ENCODE results near the gene UBL4B.
"Not testable (repeated sequence)": the region's sequence is repeated elsewhere in the genome, so short reads cannot be mapped to it uniquely, and the experiment has no call there.

The UBL4B gene

GRCh38 chr1:110112143-110112542 lies at the start of gene UBL4B:
Gene UBL4B (plus strand): TSS chr1:110112443. CDS start chr1:110112535, 92 bp downstream.
- in situ Hi-C loops (cut with MboI; ENCODE audit: low sequenced_read_pairs), result no loop called here

GRCh38 chr1:110062612-110063011 lies 49.6 kb upstream of the UBL4B start:
- in situ Hi-C loops (cut with MboI; ENCODE audit: low sequenced_read_pairs), result no loop called here

- in situ Hi-C loops (cut with MboI; ENCODE audit: low sequenced_read_pairs), result no loop called here
These were observed 48.5 kb upstream of the UBL4B start for GRCh38 chr1:110063781-110064180.

- in situ Hi-C loops (cut with MboI; ENCODE audit: low sequenced_read_pairs), result no loop called here
These were observed 47.5 kb upstream of the UBL4B start for GRCh38 chr1:110064576-110065337.

GRCh38 chr1:110065841-110066240 lies 46.4 kb upstream of the UBL4B start:
- in situ Hi-C loops (cut with MboI; ENCODE audit: low sequenced_read_pairs), result no loop called here

DNA sequence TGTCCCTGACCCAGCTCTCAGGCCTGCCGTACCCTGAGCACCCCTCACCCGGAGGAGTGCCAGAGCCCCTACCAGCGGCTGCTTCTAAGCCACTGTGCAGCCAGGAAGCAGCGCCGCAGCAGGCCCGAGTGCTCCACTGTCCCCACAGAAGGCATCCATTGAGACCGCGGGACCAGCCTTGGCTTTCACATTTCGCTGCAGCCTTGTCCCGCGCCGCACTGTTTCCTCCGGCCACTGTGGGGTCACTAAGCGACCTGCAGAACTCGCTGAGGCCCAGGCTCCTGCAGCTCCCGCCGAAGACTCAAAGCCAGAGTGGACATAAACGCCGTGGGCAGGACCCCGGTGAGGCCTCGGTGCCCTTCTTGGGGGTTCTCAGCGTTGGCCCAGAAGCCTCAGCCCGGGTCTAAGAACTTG lies 44.8 kb upstream of the UBL4B start:
- in situ Hi-C loops (cut with MboI; ENCODE audit: low sequenced_read_pairs), result no loop called here

- in situ Hi-C loops (cut with MboI; ENCODE audit: low sequenced_read_pairs), result no loop called here
These were observed 44.2 kb upstream of the UBL4B start for GRCh38 chr1:110067893-110068645.

DNA sequence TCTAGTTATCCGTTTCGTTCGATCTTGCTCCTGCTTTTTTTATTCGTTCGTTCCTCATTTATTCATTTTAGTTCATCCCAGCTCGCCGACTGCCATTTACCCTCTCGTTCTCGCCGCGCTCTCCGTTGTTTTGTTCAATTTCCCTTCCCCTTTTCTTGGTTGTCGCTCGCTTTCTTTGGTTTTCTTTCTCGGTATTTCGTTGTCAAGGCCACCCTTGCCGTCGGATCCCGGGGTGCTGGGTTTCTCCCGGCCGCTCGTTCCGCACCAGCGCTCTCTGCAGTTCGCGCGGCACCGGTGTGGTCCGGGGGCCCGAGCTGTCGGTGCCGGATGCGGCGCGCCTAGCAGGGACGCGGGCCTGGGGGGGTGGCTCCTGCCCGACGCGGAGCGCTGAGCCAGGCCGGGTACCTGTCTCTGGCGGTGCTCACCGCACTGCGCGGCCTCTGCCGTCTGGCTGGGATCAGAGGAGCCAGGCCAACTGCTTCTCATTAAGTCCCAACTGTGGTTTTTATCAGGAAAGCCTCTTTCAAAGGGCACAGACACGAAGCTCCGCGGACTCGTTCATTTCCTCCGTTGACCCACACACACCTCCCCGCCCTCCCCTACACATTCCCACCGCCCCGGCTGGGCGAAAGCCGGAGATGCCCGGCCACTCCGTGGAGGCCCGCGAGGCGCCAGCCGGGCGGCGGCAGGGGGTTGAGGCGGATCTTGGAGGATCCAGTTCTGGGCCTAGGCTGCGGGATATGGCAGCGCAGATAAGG lies 43.4 kb upstream of the UBL4B start:
- in situ Hi-C loops (cut with MboI; ENCODE audit: low sequenced_read_pairs), result no loop called here

GRCh38 chr1:110069404-110070281 lies 42.6 kb upstream of the UBL4B start:
- in situ Hi-C loops (cut with MboI; ENCODE audit: low sequenced_read_pairs), result no loop called here

DNA sequence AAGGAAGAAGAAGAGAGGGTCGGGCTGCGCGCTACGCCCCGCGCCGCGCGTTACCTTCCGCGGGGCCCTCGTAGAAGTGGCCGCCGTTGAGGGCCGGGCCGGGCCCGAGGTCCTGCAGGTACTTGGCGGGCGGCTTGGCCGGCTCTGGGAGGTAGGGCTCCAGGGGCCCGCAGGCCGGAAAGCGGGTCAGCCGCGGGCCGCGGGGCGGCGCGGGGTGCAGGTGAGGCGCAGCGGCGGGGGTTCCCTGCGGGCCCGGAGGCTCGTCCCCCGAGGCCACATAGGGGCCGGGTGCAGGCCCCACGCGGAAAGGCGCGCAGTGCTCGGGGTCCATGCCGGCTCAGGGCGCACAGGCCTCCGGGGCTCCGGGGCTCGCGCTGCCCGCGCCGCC lies 42.0 kb upstream of the UBL4B start:
- in situ Hi-C loops (cut with MboI; ENCODE audit: low sequenced_read_pairs), result no loop called here

- in situ Hi-C loops (cut with MboI; ENCODE audit: low sequenced_read_pairs), result no loop called here
These were observed 41.5 kb upstream of the UBL4B start, which contains the start of gene ALX3 for GRCh38 chr1:110070671-110071242. Gene ALX3 (minus strand): TSS chr1:110070672. CDS start chr1:110070612, 60 bp downstream.

DNA sequence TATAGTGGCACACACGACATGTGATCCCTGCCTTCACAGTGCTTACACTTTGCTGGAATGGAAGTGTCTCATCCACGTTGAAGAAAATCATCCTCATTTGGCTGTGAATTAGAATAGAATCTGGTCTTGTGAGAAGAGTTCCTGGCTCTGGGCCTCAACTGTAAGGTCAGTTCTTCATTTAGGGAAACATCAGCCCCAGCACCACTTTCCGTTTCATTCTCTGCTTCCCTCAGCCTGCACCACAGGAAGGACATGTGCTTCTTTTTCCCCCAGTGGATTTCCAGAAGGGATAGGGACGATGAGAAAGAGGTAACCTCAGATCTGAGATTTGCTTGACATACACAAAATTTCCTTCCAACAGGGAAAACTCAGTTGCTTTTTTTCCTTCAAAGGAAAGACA lies 38.1 kb upstream of the UBL4B start:
- in situ Hi-C loops (cut with MboI; ENCODE audit: low sequenced_read_pairs), result no loop called here

DNA sequence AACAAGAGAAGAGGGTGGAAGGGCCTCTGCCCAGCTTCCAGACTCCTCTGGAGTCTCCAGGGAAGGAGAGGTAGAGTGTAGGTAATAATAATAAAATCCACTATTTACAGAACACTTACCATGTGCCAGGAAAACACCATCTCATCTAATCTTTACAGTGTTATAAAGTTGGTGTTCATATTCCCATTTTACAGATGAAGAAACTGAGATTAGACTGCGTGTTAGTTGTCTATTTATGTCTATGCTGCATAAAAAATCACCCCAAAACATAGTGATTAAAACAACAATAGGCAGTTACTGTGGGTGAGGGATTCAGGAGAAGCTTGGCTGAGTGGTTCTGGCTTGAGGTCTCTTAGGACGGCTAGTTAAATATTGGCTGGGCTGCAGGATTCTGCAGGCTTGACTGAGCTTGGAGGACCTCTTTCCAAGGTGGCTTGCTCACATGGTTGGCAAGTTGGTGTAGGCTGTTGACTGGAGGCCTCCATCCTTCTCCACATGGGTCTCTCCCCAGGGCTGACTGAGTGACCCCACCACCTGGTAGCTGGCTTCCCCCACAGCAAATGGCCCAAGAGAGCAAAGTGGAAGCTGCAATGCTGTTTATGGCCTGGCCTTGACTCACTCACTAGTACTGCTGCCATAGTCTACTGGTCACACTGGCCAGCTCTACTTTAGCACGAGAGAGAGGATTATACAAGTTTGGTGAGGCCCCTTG lies 35.3 kb upstream of the UBL4B start:
- in situ Hi-C loops (cut with MboI; ENCODE audit: low sequenced_read_pairs), result no loop called here

GRCh38 chr1:110079995-110080394 lies 32.2 kb upstream of the UBL4B start:
- in situ Hi-C loops (cut with MboI; ENCODE audit: low sequenced_read_pairs), result not testable (repeated sequence)

DNA sequence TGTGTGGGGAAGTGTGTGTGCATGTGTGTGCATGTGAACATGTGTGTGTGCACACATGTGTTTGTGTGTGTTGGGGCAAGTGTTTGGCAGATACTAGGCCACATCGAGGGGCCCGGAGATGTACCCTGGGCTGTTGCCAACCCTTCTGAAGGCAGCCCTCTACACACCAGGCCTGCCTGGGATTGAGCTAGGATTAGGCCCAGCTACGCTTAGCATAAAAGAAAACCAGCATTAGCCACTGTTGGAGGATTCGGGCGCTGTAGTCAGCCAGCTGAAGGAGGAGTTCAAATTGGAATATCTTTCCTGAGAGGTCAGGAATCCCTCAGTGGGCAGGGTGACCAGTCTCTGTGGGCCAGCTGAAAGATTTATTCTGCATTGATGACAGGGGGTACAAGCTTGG lies 31.2 kb upstream of the UBL4B start:
- in situ Hi-C loops (cut with MboI; ENCODE audit: low sequenced_read_pairs), result no loop called here

DNA sequence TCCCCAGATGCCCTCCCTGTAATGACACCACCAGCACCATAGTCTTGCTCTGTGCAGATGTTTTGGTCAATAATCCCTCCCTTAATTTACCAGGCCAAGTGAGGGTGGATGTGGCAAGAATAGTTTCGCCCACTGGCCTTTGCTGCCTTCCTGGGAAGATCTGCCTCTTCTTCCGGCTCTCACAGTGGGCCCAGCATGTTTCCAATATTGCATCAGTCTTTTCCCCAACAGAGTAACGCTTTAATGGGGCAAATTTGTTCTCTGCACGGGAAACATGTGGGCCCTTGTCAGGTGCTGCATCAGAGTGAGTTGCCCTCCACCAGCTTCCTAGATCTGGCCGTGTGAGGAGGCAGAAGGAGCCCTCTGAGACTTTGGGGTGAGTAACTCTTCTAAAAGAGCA lies 29.8 kb upstream of the UBL4B start:
- in situ Hi-C loops (cut with MboI; ENCODE audit: low sequenced_read_pairs), result no loop called here

- in situ Hi-C loops (cut with MboI; ENCODE audit: low sequenced_read_pairs), result no loop called here
These were observed 29.0 kb upstream of the UBL4B start for GRCh38 chr1:110083061-110083865.

- in situ Hi-C loops (cut with MboI; ENCODE audit: low sequenced_read_pairs), result no loop called here
These were observed 28.4 kb upstream of the UBL4B start for GRCh38 chr1:110083866-110084226.

All from HL-60/S4 treated with retinoic acid at 250 ng/mL for 4 days and 3 days (cell line).